HepG2 (cell line): ENCODE data around the gene NDUFS7. TPM values are rescaled to one million over a fixed set of nuclear protein-coding genes. Genes with fewer than 3 reads are reported as not detected.

Experiments used
- ARID4A ChIP-seq: sonication (generic); formaldehyde crosslinking; IDR thresholded peaks from 2 replicates; pipeline ENCODE4 v1.5.0; 2020; ENCODE audit warnings: mild to moderate bottlenecking, missing genetic modification reagents, borderline replicate concordance
- CBFB ChIP-seq: sonication (generic); formaldehyde crosslinking; IDR thresholded peaks from 2 replicates; pipeline ENCODE4 v1.4.0; 2020; ENCODE audit warnings: missing genetic modification reagents
- EP300 ChIP-seq, 3 experiments: sonication (generic) in 1 of 3; formaldehyde crosslinking in 1 of 3; IDR thresholded peaks; 2 replicates each; pipeline versions ENCODE4 v1.5.1 to v1.6.1; 2011 to 2020; ENCODE audit warnings: low read depth in 2 of 3, low read length in 2 of 3, borderline replicate concordance in 1 of 3, improper control_type of control experiment in 1 of 3, mild to moderate bottlenecking in 1 of 3, missing genetic modification reagents in 1 of 3, moderate library complexity in 1 of 3
- HIC2 ChIP-seq: sonication (generic); formaldehyde crosslinking; IDR thresholded peaks from 2 replicates; pipeline ENCODE4 v1.9.0; 2022; ENCODE audit warnings: low read depth, missing genetic modification reagents
- KDM5B ChIP-seq: sonication (generic); formaldehyde crosslinking; IDR thresholded peaks from 2 replicates; pipeline ENCODE4 v1.4.0; 2020; ENCODE audit warnings: missing genetic modification reagents, mild to moderate bottlenecking, borderline replicate concordance
- RERE ChIP-seq: IDR thresholded peaks from 2 replicates; pipeline ENCODE4 v1.6.1; 2016; ENCODE audit warnings: low read depth, missing genetic modification reagents, missing compliant biosample characterization
- YEATS4 ChIP-seq: sonication (generic); formaldehyde crosslinking; IDR thresholded peaks from 2 replicates; pipeline ENCODE4 v1.4.0; 2020; ENCODE audit warnings: missing genetic modification reagents, borderline replicate concordance
- ZBTB33 ChIP-seq: sonication (generic); formaldehyde crosslinking; IDR thresholded peaks from 2 replicates; pipeline ENCODE4 v1.4.0; 2020; ENCODE audit warnings: missing genetic modification reagents
- ZNF33B ChIP-seq: sonication (generic); formaldehyde crosslinking; IDR thresholded peaks from 2 replicates; pipeline ENCODE4 v1.5.1; 2020; ENCODE audit warnings: mild to moderate bottlenecking, missing genetic modification reagents
- ZNF747 ChIP-seq: sonication (generic); formaldehyde crosslinking; IDR thresholded peaks from 2 replicates; pipeline ENCODE4 v1.8.1; 2023; ENCODE audit warnings: missing genetic modification reagents, mild to moderate bottlenecking, borderline replicate concordance
- ZNF777 ChIP-seq: sonication (generic); formaldehyde crosslinking; IDR thresholded peaks from 2 replicates; pipeline ENCODE4 v1.4.0; 2020; ENCODE audit warnings: missing genetic modification reagents
- ZSCAN25 ChIP-seq: sonication (generic); formaldehyde crosslinking; IDR thresholded peaks from 2 replicates; pipeline ENCODE4 v1.8.0; 2022; ENCODE audit warnings: mild to moderate bottlenecking, missing genetic modification reagents
- polyA plus RNA-seq, 8 experiments: library from polyadenylated mRNA; depleted of rRNA in 3 of 8; stranded (reverse) in 7 of 8; unstranded in 1 of 8; fragments of >200 nt; fragmentation: Illumina TruSeq in 4 of 8; extraction: Trizol in 4 of 8; gene quantifications; 2 replicates each; pipeline versions ENCODE4 v1.2.1 to v1.2.3, GENCODE V29; 2011 to 2016; ENCODE audit warnings: low read depth in 4 of 8, missing spikeins in 1 of 8, mixed read lengths in 1 of 8; ENCODE audit not compliant: insufficient read depth in 1 of 8
- total RNA-seq, 5 experiments: library from RNA; depleted of rRNA; stranded (reverse); fragments of >200 nt; fragmentation: Illumina TruSeq; extraction: Trizol; gene quantifications; 2 replicates each; pipeline ENCODE4 v1.2.3, GENCODE V29; 2016; ENCODE audit warnings: low read depth in 1 of 5

NDUFS7 gene
- total and polyA plus RNA-seq, 2 of the 13 experiments (the other 11 are each of a cell fraction or from before 2014, with no cell fraction given): 34.3 to 66.9 TPM

- peak; percentile 54; the same call in 1 of the 2 replicates for TF ChIP-seq ZNF747 (CRISPR knock-in tag)
- TF ChIP-seq RERE (CRISPR knock-in tag): peak; percentile 14; the same call in 1 of the 2 replicates
- no peak for TF ChIP-seq ZNF777
- TF ChIP-seq KDM5B (CRISPR knock-in tag): peak; percentile 56; the same call in 1 of the 2 replicates
- TF ChIP-seq ZNF33B (CRISPR knock-in tag): no peak
- peak in 1 of 2 experiments; percentile 58; a peak in 2 of 4 replicates for TF ChIP-seq EP300 (IDR thresholded peaks at IDR 0.05; ENCODE audit: low read depth in 2 of 2, low read length in 2 of 2)
- TF ChIP-seq EP300 (CRISPR knock-in tag; IDR thresholded peaks at IDR 0.05; ENCODE audit: borderline replicate concordance): peak; percentile 61; the same call in 1 of the 2 replicates
- peak; percentile 56; the same call in 1 of the 2 replicates for TF ChIP-seq ARID4A (CRISPR knock-in tag)
- TF ChIP-seq ZSCAN25 (CRISPR knock-in tag): peak; percentile 75
- peak; percentile 97 for TF ChIP-seq ZBTB33 (CRISPR knock-in tag)
- TF ChIP-seq YEATS4 (CRISPR knock-in tag): peak; percentile 42; the same call in 1 of the 2 replicates
- 0 out of 2 replicates have a peak, but pooled peaks have one; percentile 25 for TF ChIP-seq CBFB
- TF ChIP-seq HIC2: no peak
Observed at GRCh38 chr19:1424192-1424955, 40.7 kb downstream of the NDUFS7 start (continued).
